H9 (cell line): ENCODE data around the gene DLL4. TPM values are rescaled to one million over a fixed set of nuclear protein-coding genes. Genes with fewer than 3 reads are reported as not detected.

Source experiments
- DNase-seq: peaks from one replicate; pipeline ENCODE4 v3.0.0-alpha.2; 2017
- H2AFZ ChIP-seq: one replicate; pipeline ENCODE4 v1.6.1; 2013; ENCODE audit warnings: mild to moderate bottlenecking, low read length, control low read depth, moderate library complexity
- H2AK5ac ChIP-seq: 2 replicates; pipeline ENCODE4 v1.6.1; 2013; ENCODE audit warnings: low read length, control low read depth, mixed read lengths; ENCODE audit not compliant: insufficient read length
- H2BK120ac ChIP-seq: one replicate; pipeline ENCODE4 v1.6.1; 2013; ENCODE audit warnings: low read depth, mild to moderate bottlenecking, low read length, control low read depth, inconsistent platforms; ENCODE audit not compliant: poor library complexity, severe bottlenecking
- H2BK12ac ChIP-seq: 2 replicates; pipeline ENCODE4 v1.6.1; 2013; ENCODE audit warnings: low read length, control low read depth, mixed read lengths, low read depth; ENCODE audit not compliant: insufficient read length
- H2BK15ac ChIP-seq: 2 replicates; pipeline ENCODE4 v1.6.1; 2013; ENCODE audit warnings: low read depth, low read length, control low read depth
- H2BK20ac ChIP-seq: one replicate; pipeline ENCODE4 v1.6.1; 2013; ENCODE audit warnings: low read depth, mild to moderate bottlenecking, low read length, control low read depth, inconsistent platforms; ENCODE audit not compliant: poor library complexity, severe bottlenecking
- H2BK5ac ChIP-seq: 2 replicates; pipeline ENCODE4 v1.6.1; 2013; ENCODE audit warnings: low read length, control low read depth, mixed read lengths; ENCODE audit not compliant: insufficient read length
- H3K14ac ChIP-seq: 2 replicates; pipeline ENCODE4 v1.6.1; 2013; ENCODE audit warnings: low read length, control low read depth; ENCODE audit not compliant: insufficient read depth
- H3K18ac ChIP-seq: 2 replicates; pipeline ENCODE4 v1.6.1; 2013; ENCODE audit warnings: low read depth, mild to moderate bottlenecking, mixed read lengths, low read length, control low read depth; ENCODE audit not compliant: insufficient read length
- H3K23ac ChIP-seq: 2 replicates; pipeline ENCODE4 v1.6.1; 2013; ENCODE audit warnings: low read length, control low read depth, mixed read lengths, low read depth; ENCODE audit not compliant: insufficient read length
- H3K23me2 ChIP-seq: 2 replicates; pipeline ENCODE4 v1.6.1; 2013; ENCODE audit warnings: low read depth, mild to moderate bottlenecking, mixed read lengths, low read length, control low read depth; ENCODE audit not compliant: insufficient read length, poor library complexity, severe bottlenecking
- H3K27ac ChIP-seq: 2 replicates; pipeline ENCODE4 v1.5.1; 2013; ENCODE audit warnings: low read length, control low read depth, mixed read lengths, low read depth; ENCODE audit not compliant: insufficient read length
- H3K27me3 ChIP-seq: 2 replicates; pipeline ENCODE4 v1.6.1; 2013; ENCODE audit warnings: low read length, control low read depth, inconsistent platforms; ENCODE audit not compliant: insufficient read depth
- H3K4ac ChIP-seq: 2 replicates; pipeline ENCODE4 v1.6.1; 2013; ENCODE audit warnings: low read depth, mild to moderate bottlenecking, control low read depth, inconsistent platforms, low read length, moderate library complexity
- H3K4me1 ChIP-seq: 2 replicates; pipeline ENCODE4 v1.6.1; 2013; ENCODE audit warnings: low read length, control low read depth, inconsistent platforms; ENCODE audit not compliant: insufficient read depth
- H3K4me2 ChIP-seq: 2 replicates; pipeline ENCODE4 v1.6.1; 2013; ENCODE audit warnings: low read length, control low read depth, mixed read lengths; ENCODE audit not compliant: insufficient read length, insufficient read depth
- H3K56ac ChIP-seq: 2 replicates; pipeline ENCODE4 v1.6.1; 2013; ENCODE audit warnings: low read depth, mild to moderate bottlenecking, mixed read lengths, low read length, control low read depth; ENCODE audit not compliant: insufficient read length
- H3K79me1 ChIP-seq: 2 replicates; pipeline ENCODE4 v1.6.1; 2013; ENCODE audit warnings: low read depth, mild to moderate bottlenecking, moderate library complexity, low read length, control low read depth, inconsistent platforms; ENCODE audit not compliant: insufficient read depth, poor library complexity, severe bottlenecking
- H3K79me2 ChIP-seq: 2 replicates; pipeline ENCODE4 v1.6.1; 2013; ENCODE audit warnings: low read length, control low read depth, inconsistent platforms; ENCODE audit not compliant: insufficient read depth
- H3K9ac ChIP-seq: 2 replicates; pipeline ENCODE4 v1.6.1; 2013; ENCODE audit warnings: low read length, control low read depth, mixed read lengths; ENCODE audit not compliant: insufficient read length; ENCODE audit errors: extremely low read depth
- H3K9me3 ChIP-seq: one replicate; pipeline ENCODE4 v1.6.1; 2013; ENCODE audit warnings: low read depth, low read length, inconsistent platforms; ENCODE audit not compliant: control insufficient read depth
- H3T11ph ChIP-seq: one replicate; pipeline ENCODE4 v1.6.1; 2013; ENCODE audit warnings: mild to moderate bottlenecking, low read length, control low read depth, inconsistent platforms
- H4K20me1 ChIP-seq: one replicate; pipeline ENCODE4 v1.6.1; 2013; ENCODE audit not compliant: control insufficient read depth, insufficient read length, insufficient read depth
- H4K5ac ChIP-seq: 2 replicates; pipeline ENCODE4 v1.6.1; 2013; ENCODE audit warnings: low read depth, mild to moderate bottlenecking, mixed read lengths, low read length, control low read depth; ENCODE audit not compliant: insufficient read length
- H4K8ac ChIP-seq: replicated peaks from 2 replicates; pipeline ENCODE4 v1.6.1; 2013; ENCODE audit warnings: low read length, control low read depth, mixed read lengths, low read depth; ENCODE audit not compliant: insufficient read length
- H4K91ac ChIP-seq: 2 replicates; pipeline ENCODE4 v1.6.1; 2013; ENCODE audit warnings: low read depth, mild to moderate bottlenecking, moderate library complexity, mixed read lengths, low read length, control low read depth; ENCODE audit not compliant: insufficient read length
- H3K27ac Mint-ChIP-seq, 3 experiments: 2 replicates in 2 of 3; 3 replicates in 1 of 3; pipeline ENCODE4 v1.8.0; 2020 to 2021; ENCODE audit warnings: mixed read lengths in 3 of 3, mild to moderate bottlenecking in 1 of 3, moderate library complexity in 1 of 3
- H3K27me3 Mint-ChIP-seq: 2 replicates; pipeline ENCODE4 v1.8.0; 2021; ENCODE audit warnings: low read depth, mild to moderate bottlenecking, moderate library complexity, mixed read lengths
- H3K36me3 Mint-ChIP-seq, 3 experiments: 2 replicates in 2 of 3; 3 replicates in 1 of 3; pipeline ENCODE4 v1.8.0; 2020 to 2021; ENCODE audit warnings: low read depth in 3 of 3, mixed read lengths in 3 of 3; ENCODE audit not compliant: insufficient read depth in 1 of 3
- H3K4me1 Mint-ChIP-seq, 2 experiments: 2 replicates each; pipeline ENCODE4 v1.8.0; 2020; ENCODE audit warnings: mixed read lengths in 2 of 2
- H3K4me3 Mint-ChIP-seq, 2 experiments: 2 replicates in 1 of 2; 3 replicates in 1 of 2; pipeline ENCODE4 v1.8.0; 2020 to 2021; ENCODE audit warnings: mild to moderate bottlenecking in 2 of 2, mixed read lengths in 2 of 2, moderate library complexity in 1 of 2
- H3K9me3 Mint-ChIP-seq, 2 experiments: 2 replicates in 1 of 2; 3 replicates in 1 of 2; pipeline ENCODE4 v1.8.0; 2020; ENCODE audit warnings: mild to moderate bottlenecking in 2 of 2, mixed read lengths in 2 of 2, moderate library complexity in 1 of 2
- WGBS: extraction: QIAGEN DNeasy Blood & Tissue Kit; methylation state at CpG from one replicate; pipeline ENCODE4 v1.1.7; 2013; ENCODE audit warnings: missing lambda C conversion rate, low lambda C conversion rate, mixed read lengths; ENCODE audit not compliant: insufficient read length; ENCODE audit errors: extremely low coverage; 5-methylcytosine and 5-hydroxymethylcytosine counted together
- total RNA-seq: library from RNA; stranded (reverse); gene quantifications from 2 replicates; pipeline ENCODE4 v1.2.1, GENCODE V29; 2021
- TF ChIP-seq, protein P1 (sequence below): fragments of 200-600 bp; sonication (generic); conservative IDR thresholded peaks from 3 replicates; pipeline ENCODE4 v1.8.0; 2021; ENCODE audit warnings: antibody characterized with exemption, mild to moderate bottlenecking

DLL4 gene
- total RNA-seq, 1 experiment from 2014 or later, result 0.28 TPM

DNA sequence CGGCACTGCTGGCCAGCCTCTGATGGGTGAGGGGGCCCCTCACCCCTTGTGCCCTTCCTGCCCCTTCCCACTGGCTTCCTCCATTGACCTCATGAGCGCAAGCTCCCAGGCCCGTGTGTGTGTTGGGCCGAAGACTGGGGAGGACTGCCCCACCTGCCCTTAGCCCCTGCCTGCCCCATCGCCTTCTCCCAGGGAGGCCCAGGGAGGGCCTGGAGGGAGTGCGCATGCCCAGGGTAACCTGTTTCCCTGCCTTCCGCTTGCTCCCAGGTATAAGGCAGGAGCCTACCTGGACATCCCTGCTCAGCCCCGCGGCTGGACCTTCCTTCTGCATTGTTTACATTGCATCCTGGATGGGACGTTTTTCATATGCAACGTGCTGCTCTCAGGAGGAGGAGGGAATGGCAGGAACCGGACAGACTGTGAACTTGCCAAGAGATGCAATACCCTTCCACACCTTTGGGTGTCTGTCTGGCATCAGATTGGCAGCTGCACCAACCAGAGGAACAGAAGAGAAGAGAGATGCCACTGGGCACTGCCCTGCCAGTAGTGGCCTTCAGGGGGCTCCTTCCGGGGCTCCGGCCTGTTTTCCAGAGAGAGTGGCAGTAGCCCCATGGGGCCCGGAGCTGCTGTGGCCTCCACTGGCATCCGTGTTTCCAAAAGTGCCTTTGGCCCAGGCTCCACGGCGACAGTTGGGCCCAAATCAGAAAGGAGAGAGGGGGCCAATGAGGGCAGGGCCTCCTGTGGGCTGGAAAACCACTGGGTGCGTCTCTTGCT is 8.8 kb downstream of the DLL4 start:
- Histone ChIP-seq H2BK5ac (no peak overlapping the region), H4K20me1 (no peaks in the 10 kb centered on the region), H3K4ac (no peak overlapping the region), H2AFZ (no peak overlapping the region), H2BK15ac (no peak overlapping the region), H4K8ac (no peak overlapping the region), H2BK12ac (no peak overlapping the region), H3K14ac (no peak overlapping the region), H3K9ac (no peak overlapping the region), H2AK5ac (no peak overlapping the region), H3K79me2 (no peaks in the 10 kb centered on the region), H3K23ac (no peak overlapping the region), H3K56ac (no peak overlapping the region), H4K5ac (no peak overlapping the region), H3K4me1 (no peaks in the 10 kb centered on the region), H3K79me1 (no peaks in the 10 kb centered on the region), H4K91ac (no peak overlapping the region), H3K27me3 (no peaks in the 10 kb centered on the region; the same call in 1 of the 2 replicates), H2BK120ac (no peak overlapping the region), H3K27ac (no peak overlapping the region), H3K9me3 (no peaks in the 10 kb centered on the region), H2BK20ac (no peak overlapping the region), H3K18ac (no peak overlapping the region), H3T11ph (no peak overlapping the region), H3K23me2 (peaks cover 8% of the 10 kb centered on the region), H3K4me2 (no peak overlapping the region)
- H3K36me3 Mint-ChIP-seq, result no peaks in the 10 kb centered on the region
- TF ChIP-seq, protein P1, sequence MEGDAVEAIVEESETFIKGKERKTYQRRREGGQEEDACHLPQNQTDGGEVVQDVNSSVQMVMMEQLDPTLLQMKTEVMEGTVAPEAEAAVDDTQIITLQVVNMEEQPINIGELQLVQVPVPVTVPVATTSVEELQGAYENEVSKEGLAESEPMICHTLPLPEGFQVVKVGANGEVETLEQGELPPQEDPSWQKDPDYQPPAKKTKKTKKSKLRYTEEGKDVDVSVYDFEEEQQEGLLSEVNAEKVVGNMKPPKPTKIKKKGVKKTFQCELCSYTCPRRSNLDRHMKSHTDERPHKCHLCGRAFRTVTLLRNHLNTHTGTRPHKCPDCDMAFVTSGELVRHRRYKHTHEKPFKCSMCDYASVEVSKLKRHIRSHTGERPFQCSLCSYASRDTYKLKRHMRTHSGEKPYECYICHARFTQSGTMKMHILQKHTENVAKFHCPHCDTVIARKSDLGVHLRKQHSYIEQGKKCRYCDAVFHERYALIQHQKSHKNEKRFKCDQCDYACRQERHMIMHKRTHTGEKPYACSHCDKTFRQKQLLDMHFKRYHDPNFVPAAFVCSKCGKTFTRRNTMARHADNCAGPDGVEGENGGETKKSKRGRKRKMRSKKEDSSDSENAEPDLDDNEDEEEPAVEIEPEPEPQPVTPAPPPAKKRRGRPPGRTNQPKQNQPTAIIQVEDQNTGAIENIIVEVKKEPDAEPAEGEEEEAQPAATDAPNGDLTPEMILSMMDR, result peak; percentile 56
- no peak overlapping the region for H3K4me3 Mint-ChIP-seq
- DNase-seq, result peak; percentile 45
- no CpG with 5 or more reads among the region's 19 CpGs for WGBS
- peaks cover 23 to 26% of the 10 kb centered on the region in 2 experiments for H3K4me1 Mint-ChIP-seq
- H3K27ac Mint-ChIP-seq, result no peak overlapping the region
- no peaks in the 10 kb centered on the region for H3K9me3 Mint-ChIP-seq
- peaks cover 75% of the 10 kb centered on the region for H3K27me3 Mint-ChIP-seq
